T-helper 2 cell (primary cell): ENCODE results near the gene DOCK3.
"Not testable (repeated sequence)": the region's sequence is repeated elsewhere in the genome, so short reads cannot be mapped to it uniquely, and the experiment has no call there.

ENCODE experiments used
- DNase-seq, 5 experiments: peaks; one replicate each; pipeline versions ENCODE4 v3.0.0 to v3.0.0-alpha.2; 2012 to 2022

DOCK3 gene

DNA sequence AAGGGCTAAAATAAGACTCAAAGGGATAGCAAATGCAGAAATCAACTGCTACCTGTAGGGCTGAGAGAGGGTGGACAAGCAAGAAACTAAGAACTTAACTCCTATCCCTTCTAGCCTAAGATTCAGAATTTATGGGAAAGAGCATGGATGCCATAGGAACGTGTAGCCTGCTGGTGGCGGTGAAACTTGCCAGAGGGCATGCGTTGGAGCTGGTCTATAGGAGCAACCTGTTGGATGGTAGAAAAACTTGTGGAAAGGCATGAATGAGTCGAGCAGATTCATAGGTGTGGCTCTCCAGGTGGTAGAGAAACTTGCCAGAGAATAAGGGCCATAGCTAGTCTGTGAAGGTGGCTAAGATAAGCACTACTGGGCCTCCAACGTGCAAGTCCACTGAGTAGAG lies 137.2 kb downstream of the DOCK3 start:
- no peak for DNase-seq

- no peak for DNase-seq
Observed at GRCh38 chr3:50815844-50816243, 141.1 kb downstream of the DOCK3 start.

- no peak for DNase-seq
Observed at GRCh38 chr3:50816894-50817293, 142.2 kb downstream of the DOCK3 start.

GRCh38 chr3:50817756-50818529 lies 143.2 kb downstream of the DOCK3 start:
- no peak for DNase-seq

DNA sequence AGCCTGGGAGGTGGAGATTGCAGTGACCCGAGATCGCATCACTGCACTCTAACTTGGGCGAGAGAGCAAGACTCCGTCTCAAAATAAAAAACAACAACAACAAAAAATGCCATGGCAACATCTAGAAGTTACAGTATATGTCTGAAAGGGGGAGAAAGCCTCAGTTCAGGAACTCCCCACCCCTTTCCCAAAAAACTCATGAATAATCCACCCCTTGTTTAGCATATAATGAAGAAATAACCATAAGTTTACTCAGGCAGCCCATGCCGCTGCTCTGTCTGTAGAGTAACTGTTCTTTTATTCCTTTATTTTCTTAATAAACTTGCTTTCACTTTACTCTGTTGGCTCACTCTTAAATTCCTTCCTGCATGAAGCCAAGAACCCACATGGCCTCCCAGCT lies 145.2 kb downstream of the DOCK3 start:
- no peak for DNase-seq

DNA sequence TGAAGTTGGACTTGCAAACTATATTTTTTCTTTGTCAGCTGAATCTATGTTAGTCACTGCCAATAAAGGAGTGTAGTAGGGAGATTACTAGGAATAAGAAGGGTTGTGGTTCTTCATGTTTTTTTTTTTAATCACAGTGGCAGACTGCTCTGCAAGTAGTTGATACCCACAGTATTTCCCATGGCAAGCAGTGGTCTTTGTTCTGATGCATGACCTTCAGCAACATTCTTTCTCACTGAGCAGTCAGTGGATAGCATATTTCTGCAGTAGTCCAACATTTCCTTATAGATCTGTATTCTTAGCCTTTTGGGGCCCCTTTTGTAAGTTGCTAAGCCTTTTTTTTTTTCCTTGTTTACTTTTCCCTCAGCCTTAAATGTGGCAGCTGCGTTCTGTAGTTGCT lies 151.1 kb downstream of the DOCK3 start:
- no peak for DNase-seq

- no peak for DNase-seq
Observed at GRCh38 chr3:50830451-50830850, 155.7 kb downstream of the DOCK3 start.

GRCh38 chr3:50831009-50831408 lies 156.3 kb downstream of the DOCK3 start:
- DNase-seq: not testable (repeated sequence)

- DNase-seq: no peak
Observed at GRCh38 chr3:50840983-50841489, 166.3 kb downstream of the DOCK3 start.

GRCh38 chr3:50848308-50848707 lies 173.6 kb downstream of the DOCK3 start:
- DNase-seq: no peak

- DNase-seq: no peak
Observed at GRCh38 chr3:50850639-50851511, 176.1 kb downstream of the DOCK3 start.

DNA sequence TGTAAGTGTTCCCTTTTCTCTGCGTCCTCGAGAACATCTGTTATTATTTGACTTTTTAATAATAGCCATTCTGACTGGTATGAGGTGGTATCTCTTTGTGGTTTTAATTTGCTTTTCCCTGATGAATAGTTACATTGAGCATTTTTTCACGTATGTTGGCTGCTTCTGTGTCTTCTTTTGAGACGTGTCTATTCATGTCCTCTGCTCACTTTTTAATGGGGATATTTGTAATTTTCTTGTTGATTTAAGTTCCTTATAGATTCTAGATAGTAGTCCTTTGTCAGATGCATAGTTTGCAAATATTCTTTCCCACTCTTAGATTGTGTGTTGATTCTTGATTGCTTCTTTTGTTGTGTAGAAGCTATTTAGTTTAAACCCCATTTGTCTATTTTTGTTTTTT lies 179.2 kb downstream of the DOCK3 start:
- DNase-seq: no peak

- no peak for DNase-seq
Observed at GRCh38 chr3:50862221-50862620, 187.5 kb downstream of the DOCK3 start.

- no peak for DNase-seq
Observed at GRCh38 chr3:50873376-50874157, 198.8 kb downstream of the DOCK3 start.

GRCh38 chr3:50874876-50875275 lies 200.1 kb downstream of the DOCK3 start:
- not testable (repeated sequence) for DNase-seq

GRCh38 chr3:50876947-50877346 lies 202.2 kb downstream of the DOCK3 start:
- no peak for DNase-seq

- not testable (repeated sequence) for DNase-seq
Observed at GRCh38 chr3:50882733-50883132, 208.0 kb downstream of the DOCK3 start.

DNA sequence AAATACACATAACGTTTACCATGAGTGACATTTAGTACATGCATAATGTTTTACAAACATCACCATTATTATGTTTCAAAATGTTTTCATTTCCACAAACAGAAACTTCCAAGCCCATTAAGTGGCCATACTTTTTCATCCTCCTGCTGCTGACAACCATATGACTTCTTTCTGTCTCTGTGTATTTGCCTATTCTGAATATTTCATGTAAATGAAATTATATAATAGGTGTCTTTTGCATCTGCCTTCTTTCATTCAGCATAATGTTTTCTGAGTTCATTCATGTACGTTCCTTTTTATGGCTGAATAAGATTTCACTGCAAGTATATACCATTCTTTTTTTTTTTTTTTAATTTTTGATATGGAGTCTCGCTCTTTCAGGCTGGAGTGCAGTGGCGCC lies 209.0 kb downstream of the DOCK3 start:
- no peak for DNase-seq

DNA sequence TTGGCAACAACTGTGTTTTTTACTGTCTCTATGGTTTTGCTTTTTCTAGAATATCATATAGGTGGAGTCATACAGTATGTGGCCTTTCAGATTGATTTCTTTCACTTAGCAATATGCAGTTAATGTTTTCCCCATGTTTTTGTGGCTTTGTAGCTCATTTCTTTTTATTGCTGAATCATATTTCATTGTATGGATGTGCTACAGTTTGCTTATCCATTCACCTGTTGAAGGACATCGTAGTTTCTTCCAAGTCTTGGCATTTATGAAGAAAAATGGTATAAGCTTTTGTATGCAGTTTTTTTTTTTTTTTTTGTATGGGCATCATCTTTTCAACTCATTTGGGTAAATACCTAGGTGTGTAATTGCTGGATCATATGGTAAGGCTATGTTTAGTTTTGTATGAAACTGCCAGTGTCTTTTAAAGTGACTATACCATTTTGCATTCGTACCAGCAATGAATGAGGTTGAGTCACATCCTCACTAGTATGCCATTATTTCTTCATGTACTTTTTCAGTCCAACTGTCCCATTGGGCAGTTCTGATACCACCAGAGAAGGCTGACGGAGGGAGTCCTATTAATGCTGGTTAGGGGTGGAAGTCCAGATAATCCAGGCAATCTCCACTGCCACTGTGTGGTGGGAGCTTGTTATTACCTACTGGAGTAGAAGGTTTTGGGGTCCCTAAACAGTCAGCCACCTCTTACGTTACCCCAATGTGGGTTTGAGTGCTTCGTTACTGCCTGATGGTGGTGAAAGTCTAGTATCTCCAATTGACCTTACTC lies 210.5 kb downstream of the DOCK3 start:
- no peak for DNase-seq

- no peak for DNase-seq
Observed at GRCh38 chr3:50890688-50891344, 216.1 kb downstream of the DOCK3 start.

DNA sequence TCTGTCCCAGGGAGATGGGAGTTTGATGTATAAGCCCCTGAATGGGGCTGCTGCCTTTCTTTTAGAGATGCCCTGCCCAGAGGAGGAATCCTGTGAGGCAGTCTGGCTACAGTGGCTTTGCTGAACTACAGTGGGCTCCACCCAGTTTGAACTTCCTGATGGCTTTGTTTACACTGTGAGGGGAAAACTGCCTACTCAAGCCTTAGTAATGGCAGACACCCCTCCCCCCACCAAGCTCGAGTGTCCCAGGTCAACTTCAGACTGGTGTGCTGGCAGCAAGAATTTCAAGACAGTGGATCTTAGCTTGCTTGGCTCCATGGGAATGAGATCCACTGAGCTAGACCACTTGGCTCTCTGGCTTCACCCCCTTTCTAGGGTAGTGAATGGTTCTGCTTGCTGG lies 226.4 kb downstream of the DOCK3 start:
- not testable (repeated sequence) for DNase-seq

DNA sequence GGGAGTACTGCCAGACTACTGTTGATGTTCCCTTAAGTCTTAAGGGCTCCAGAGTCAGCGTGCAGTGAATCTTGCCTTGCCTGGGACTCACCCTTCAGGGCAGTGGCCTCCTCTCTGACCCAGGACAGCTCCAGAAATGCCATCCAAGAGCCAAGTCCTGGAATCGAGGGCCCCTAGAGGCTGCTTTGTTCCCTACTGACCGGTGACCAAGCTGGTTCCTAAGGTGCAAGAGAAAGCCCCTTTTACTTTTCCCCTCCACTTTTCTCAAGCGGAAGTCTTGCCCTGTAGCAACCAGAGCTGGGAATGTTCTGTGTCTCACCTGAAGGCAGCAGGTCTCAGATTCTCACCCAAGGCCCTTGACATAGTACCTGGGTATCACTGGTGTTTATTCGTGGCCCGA lies 238.0 kb downstream of the DOCK3 start:
- no peak for DNase-seq
